ENCODE measurements around the gene YWHAQ. TPM values are rescaled to one million over a fixed set of nuclear protein-coding genes. Genes with fewer than 3 reads are reported as not detected.
A peak's percentile ranks its signal among the peaks of the same experiment; 100 is the strongest.

Gene YWHAQ
- total RNA-seq, 2 experiments from 2014 or later = 191 to 216 TPM

GRCh38 chr2:9652267-9652666 is 21.5 kb upstream of the YWHAQ start:
- H3K4me3 Mint-ChIP-seq = no peak overlapping the region
- peaks cover 20% of the 10 kb centered on the region for H3K27me3 Mint-ChIP-seq
- no peak overlapping the region for H3K27ac Mint-ChIP-seq
- ATAC-seq (ENCODE audit: low read depth) = no peak
- no peaks in the 10 kb centered on the region for H3K36me3 Mint-ChIP-seq
- peaks cover 17% of the 10 kb centered on the region for H3K4me1 Mint-ChIP-seq
- POLR2A ChIA-PET = no interaction called here
- DNase-seq = no peak
- peaks cover 2% of the 10 kb centered on the region for H3K9me3 Mint-ChIP-seq

DNA sequence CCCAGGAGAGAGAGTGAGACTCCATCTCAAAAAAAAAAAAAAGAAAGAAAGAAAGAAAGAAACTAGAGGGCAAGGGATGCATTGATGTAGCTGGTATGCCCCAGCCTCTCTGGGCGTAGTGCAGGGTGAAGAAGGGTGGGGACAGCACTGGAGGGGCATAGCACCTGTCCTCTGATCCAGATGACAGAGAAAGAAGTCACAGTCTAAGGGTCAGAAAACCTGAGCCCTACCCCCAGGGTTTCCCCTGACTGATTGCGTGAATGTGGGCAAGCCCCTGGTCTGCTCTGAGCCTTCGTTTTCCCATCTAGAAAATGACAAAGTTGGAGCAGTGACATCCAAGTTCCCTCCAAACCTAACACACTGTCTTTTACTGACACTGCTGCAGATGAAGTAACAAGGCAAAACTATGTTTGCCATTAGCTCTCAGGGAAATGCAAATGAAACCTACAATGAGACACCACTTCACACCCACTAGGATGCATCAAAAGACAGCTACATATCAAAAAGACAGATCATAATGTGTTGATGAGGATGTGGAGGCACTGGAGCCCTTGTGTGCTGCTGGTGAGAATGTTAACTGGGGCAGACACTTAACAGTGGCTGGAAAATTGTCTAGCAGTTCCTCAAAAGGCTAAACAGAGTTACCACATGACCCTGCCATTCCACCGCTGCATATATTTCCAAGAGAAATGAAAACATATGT is 19.5 kb upstream of the YWHAQ start:
- Mint-ChIP-seq H3K27me3 (peaks cover 16% of the 10 kb centered on the region), H3K36me3 (no peaks in the 10 kb centered on the region), H3K4me1 (peaks cover 11% of the 10 kb centered on the region), H3K27ac (no peak overlapping the region), H3K4me3 (no peak overlapping the region), H3K9me3 (peaks cover 2% of the 10 kb centered on the region)
- ATAC-seq (ENCODE audit: low read depth) (no peak), DNase-seq (no peak)
- POLR2A ChIA-PET = no interaction called here

- ATAC-seq (ENCODE audit: low read depth) (no peak), DNase-seq (no peak)
- no peak overlapping the region for H3K4me3 Mint-ChIP-seq
- no peaks in the 10 kb centered on the region for H3K36me3 Mint-ChIP-seq
- POLR2A ChIA-PET = no interaction called here
- H3K27me3 Mint-ChIP-seq = peaks cover 18% of the 10 kb centered on the region
- no peak overlapping the region for H3K27ac Mint-ChIP-seq
- H3K4me1 Mint-ChIP-seq = peaks cover 11% of the 10 kb centered on the region
- H3K9me3 Mint-ChIP-seq = peaks cover 2% of the 10 kb centered on the region
Measured at GRCh38 chr2:9649261-9649660, 18.5 kb upstream of the YWHAQ start.

GRCh38 chr2:9648821-9649220 is 18.0 kb upstream of the YWHAQ start:
- DNase-seq = no peak
- POLR2A ChIA-PET = no interaction called here
- H3K27ac Mint-ChIP-seq = no peak overlapping the region
- H3K4me3 Mint-ChIP-seq = no peak overlapping the region
- peaks cover 11% of the 10 kb centered on the region for H3K4me1 Mint-ChIP-seq
- H3K9me3 Mint-ChIP-seq = peaks cover 2% of the 10 kb centered on the region
- no peaks in the 10 kb centered on the region for H3K36me3 Mint-ChIP-seq
- ATAC-seq (ENCODE audit: low read depth) = no peak
- peaks cover 14% of the 10 kb centered on the region for H3K27me3 Mint-ChIP-seq

GRCh38 chr2:9647884-9648283 is 17.1 kb upstream of the YWHAQ start:
- no peak for DNase-seq
- Mint-ChIP-seq H3K4me3 (no peak overlapping the region), H3K9me3 (peaks cover 2% of the 10 kb centered on the region), H3K27ac (no peak overlapping the region), H3K36me3 (no peaks in the 10 kb centered on the region), H3K27me3 (peaks cover 10% of the 10 kb centered on the region), H3K4me1 (peaks cover 11% of the 10 kb centered on the region)
- no peak for ATAC-seq (ENCODE audit: low read depth)
- POLR2A ChIA-PET = interaction anchor here (0.6 to 0.8 kb wide), 3 partner anchors 10 to 17 kb away, joined by 3 read pairs; partner anchors contain the start of gene YWHAQ

DNA sequence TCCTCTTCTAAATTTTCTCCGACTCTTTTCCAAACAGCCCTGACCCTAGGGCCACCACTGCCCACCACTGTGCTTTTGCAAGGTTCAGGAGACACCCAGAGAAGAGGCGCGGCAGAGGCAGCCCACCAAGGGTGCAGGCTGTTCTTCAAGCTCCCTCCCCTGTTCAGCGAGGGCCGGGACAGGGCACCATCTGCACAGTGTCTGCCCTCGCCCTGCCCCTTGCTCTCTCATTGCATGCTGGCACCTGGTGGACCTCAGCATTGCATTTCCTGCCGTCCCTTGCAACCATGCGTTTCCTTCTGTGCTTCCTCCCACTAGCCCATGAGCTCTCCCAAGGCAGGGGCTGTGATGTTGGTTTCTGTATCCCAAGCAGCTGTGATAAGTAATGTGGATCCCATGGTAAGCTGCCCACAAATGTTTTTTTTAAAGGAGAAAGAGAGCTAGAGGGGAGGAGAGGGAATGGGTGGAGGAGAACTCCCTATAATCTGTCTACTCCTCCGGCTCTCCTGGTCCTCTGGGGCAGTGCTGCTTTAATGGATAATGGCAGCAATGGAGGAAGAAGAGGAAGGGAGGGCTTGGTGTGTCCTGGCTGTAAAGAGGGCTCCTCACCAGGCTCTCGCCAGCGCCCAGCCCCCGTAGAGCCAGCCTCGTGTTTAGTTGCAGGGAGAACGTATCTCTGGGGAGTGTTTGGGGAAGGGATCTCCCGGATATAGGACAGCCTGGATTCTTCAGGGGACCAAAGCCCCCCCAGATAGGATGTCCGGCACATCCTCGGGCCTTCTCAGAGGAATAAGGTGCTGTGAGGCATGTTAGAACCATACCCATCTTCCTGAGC is 15.6 kb upstream of the YWHAQ start:
- no peak for DNase-seq
- ATAC-seq (ENCODE audit: low read depth) = no peak
- Mint-ChIP-seq H3K27me3 (peaks cover 4% of the 10 kb centered on the region), H3K36me3 (no peaks in the 10 kb centered on the region), H3K9me3 (no peaks in the 10 kb centered on the region), H3K4me1 (peaks cover 15% of the 10 kb centered on the region), H3K4me3 (no peak overlapping the region), H3K27ac (no peak overlapping the region)
- POLR2A ChIA-PET = interaction anchor here (1.0 kb wide), 1 partner anchor 11 kb away, joined by 4 read pairs; no protein-coding TSS in a partner anchor

DNA sequence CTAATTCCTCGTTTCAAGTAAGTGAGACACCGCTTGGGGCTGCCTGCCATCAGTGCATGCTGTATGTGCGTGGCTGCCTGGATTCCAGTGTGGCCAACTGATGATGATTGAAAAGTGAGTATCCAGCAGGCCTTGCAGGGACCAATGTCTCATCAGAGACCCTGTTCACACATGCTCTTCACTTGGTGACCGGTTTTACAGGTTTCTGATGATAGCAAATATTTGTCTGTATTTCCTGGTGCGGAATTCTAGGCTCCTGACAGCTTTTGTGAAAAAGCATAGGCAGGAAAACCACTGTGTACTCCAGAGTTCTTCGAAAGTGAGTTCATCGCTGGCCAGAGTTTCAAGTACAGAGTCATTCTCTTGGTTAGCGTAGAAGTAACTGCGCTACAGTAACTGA is 13.8 kb upstream of the YWHAQ start:
- Mint-ChIP-seq H3K4me3 (no peak overlapping the region), H3K27ac (no peak overlapping the region), H3K9me3 (no peaks in the 10 kb centered on the region), H3K36me3 (no peaks in the 10 kb centered on the region), H3K4me1 (peaks cover 16% of the 10 kb centered on the region), H3K27me3 (peaks cover 4% of the 10 kb centered on the region)
- ATAC-seq (ENCODE audit: low read depth) = no peak
- no peak for DNase-seq
- POLR2A ChIA-PET = no interaction called here

GRCh38 chr2:9644021-9644420 is 13.2 kb upstream of the YWHAQ start:
- POLR2A ChIA-PET = interaction anchor here (1.7 kb wide), 1 partner anchor 13 kb away, joined by 5 read pairs; the partner anchor contains the start of gene YWHAQ
- ATAC-seq (ENCODE audit: low read depth) (no peak), DNase-seq (no peak)
- H3K36me3 Mint-ChIP-seq = no peaks in the 10 kb centered on the region
- no peaks in the 10 kb centered on the region for H3K9me3 Mint-ChIP-seq
- H3K4me3 Mint-ChIP-seq = no peak overlapping the region
- H3K4me1 Mint-ChIP-seq = peaks cover 16% of the 10 kb centered on the region
- H3K27ac Mint-ChIP-seq = no peak overlapping the region
- peaks cover 4% of the 10 kb centered on the region for H3K27me3 Mint-ChIP-seq

- peak overlapping the region; percentile 42 for H3K27ac Mint-ChIP-seq
- peaks cover 6% of the 10 kb centered on the region for H3K27me3 Mint-ChIP-seq
- H3K4me3 Mint-ChIP-seq = peak overlapping the region; percentile 21
- ATAC-seq (ENCODE audit: low read depth) = peak; percentile 60
- H3K36me3 Mint-ChIP-seq = no peaks in the 10 kb centered on the region
- H3K9me3 Mint-ChIP-seq = no peaks in the 10 kb centered on the region
- peaks cover 9% of the 10 kb centered on the region for H3K4me1 Mint-ChIP-seq
- POLR2A ChIA-PET = no interaction called here
- DNase-seq = no peak
Measured at GRCh38 chr2:9641641-9642040, 10.8 kb upstream of the YWHAQ start.

- peaks cover 6% of the 10 kb centered on the region for H3K27me3 Mint-ChIP-seq
- H3K4me1 Mint-ChIP-seq = peaks cover 9% of the 10 kb centered on the region
- no peak overlapping the region for H3K27ac Mint-ChIP-seq
- no peaks in the 10 kb centered on the region for H3K9me3 Mint-ChIP-seq
- H3K4me3 Mint-ChIP-seq = no peak overlapping the region
- POLR2A ChIA-PET = interaction anchor here (1.0 kb wide), 1 partner anchor 18 kb away, joined by 4 read pairs; no protein-coding TSS in a partner anchor
- DNase-seq (no peak), ATAC-seq (ENCODE audit: low read depth) (no peak)
- H3K36me3 Mint-ChIP-seq = no peaks in the 10 kb centered on the region
Measured at GRCh38 chr2:9640403-9641104, 9.8 kb upstream of the YWHAQ start.

DNA sequence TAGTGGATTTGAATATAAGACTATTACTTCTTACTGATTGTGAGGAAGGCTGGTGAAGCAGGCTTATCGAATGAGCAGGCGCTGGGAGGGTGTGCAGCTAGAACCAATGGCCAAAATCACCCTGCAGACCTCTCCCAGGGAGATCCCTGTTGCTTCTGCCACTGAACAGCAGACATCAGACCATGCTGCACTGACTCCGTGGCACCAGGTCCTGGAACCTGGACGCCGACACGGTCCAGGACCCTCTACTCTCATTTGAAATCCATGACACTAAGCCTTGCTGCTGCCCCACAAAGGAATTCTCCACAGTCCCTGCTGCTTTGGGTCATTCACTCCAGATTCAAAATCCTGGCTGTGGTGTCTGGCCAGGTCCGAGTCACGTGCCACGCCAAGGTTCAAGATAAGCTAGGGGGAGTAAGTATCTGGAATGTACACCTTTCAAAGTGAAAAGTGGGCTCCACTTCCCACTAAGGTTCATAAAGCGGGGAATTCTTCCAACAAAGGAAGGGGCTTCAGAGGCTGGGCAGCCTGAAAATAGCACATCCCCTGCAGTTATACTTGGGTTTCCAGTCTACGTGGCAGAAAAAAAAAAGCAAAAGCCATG is 9.0 kb upstream of the YWHAQ start:
- H3K9me3 Mint-ChIP-seq = no peaks in the 10 kb centered on the region
- no peak overlapping the region for H3K27ac Mint-ChIP-seq
- H3K4me3 Mint-ChIP-seq = no peak overlapping the region
- POLR2A ChIA-PET = no interaction called here
- DNase-seq (no peak), ATAC-seq (ENCODE audit: low read depth) (no peak)
- peaks cover 9% of the 10 kb centered on the region for H3K4me1 Mint-ChIP-seq
- no peaks in the 10 kb centered on the region for H3K36me3 Mint-ChIP-seq
- H3K27me3 Mint-ChIP-seq = peaks cover 6% of the 10 kb centered on the region

DNA sequence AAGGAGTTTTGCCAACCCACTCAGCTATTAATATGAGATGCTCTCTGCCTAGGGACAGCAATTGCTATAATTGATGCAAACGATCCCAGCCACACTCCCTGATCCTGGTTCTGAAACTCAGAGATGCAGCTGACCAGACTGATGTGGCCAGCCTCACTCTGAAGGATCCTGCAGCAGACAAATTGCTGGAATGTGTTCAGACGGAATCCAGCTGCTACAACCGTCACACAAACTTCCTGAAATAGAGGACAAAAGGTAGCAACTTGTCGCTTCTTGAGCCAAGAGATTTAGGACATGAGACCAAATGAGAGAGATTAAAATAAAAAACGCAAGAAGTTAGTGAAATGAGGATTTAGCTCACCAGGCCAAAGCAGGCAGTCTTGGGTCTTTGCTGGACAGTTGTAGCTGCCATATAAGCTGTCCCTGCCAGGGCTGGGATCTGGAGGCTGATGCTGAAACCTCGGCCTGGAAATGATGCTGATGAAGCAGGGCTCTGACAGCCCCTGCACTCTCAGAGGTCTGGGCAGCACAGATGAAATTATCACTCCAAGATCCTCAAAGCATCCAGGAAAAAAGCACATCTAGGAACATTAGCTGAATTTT is 8.3 kb upstream of the YWHAQ start:
- ATAC-seq (ENCODE audit: low read depth) = no peak
- peaks cover 9% of the 10 kb centered on the region for H3K27me3 Mint-ChIP-seq
- H3K27ac Mint-ChIP-seq = no peak overlapping the region
- H3K36me3 Mint-ChIP-seq = no peaks in the 10 kb centered on the region
- no peak overlapping the region for H3K4me3 Mint-ChIP-seq
- POLR2A ChIA-PET = interaction anchor here (1.0 kb wide), 1 partner anchor 64 kb away, joined by 4 read pairs; no protein-coding TSS in a partner anchor
- peaks cover 9% of the 10 kb centered on the region for H3K4me1 Mint-ChIP-seq
- no peak for DNase-seq
- no peaks in the 10 kb centered on the region for H3K9me3 Mint-ChIP-seq

DNA sequence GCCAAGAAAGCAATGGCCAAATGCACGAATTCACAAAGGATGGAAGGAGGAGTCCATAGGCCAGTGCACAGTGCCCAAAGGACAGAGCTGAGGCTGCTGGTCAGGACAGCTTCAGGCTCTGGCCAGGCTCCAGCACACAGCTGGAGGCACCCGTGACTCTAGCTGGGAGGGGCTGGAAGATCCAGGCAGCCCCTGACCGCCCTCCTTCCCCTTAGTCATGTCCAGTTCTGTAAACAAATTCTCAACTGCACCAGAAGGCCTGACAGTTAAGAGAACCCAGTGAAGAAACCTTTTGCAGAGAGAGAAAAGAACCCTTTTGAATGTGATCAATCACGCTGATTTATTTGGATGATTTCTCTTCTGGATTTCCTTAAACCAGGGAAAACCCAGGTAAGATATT is 7.7 kb upstream of the YWHAQ start:
- Mint-ChIP-seq H3K4me1 (peaks cover 9% of the 10 kb centered on the region), H3K9me3 (no peaks in the 10 kb centered on the region), H3K4me3 (no peak overlapping the region), H3K27ac (no peak overlapping the region), H3K27me3 (peaks cover 10% of the 10 kb centered on the region), H3K36me3 (no peaks in the 10 kb centered on the region)
- no peak for ATAC-seq (ENCODE audit: low read depth)
- DNase-seq = no peak
- POLR2A ChIA-PET = interaction anchor here (1.0 kb wide), 1 partner anchor 65 kb away, joined by 4 read pairs; no protein-coding TSS in a partner anchor

All from activated naive CD8-positive, alpha-beta T cell treated with anti-CD3 and anti-CD28 coated beads, Interleukin-2, amount 10 ng/mL, durations not matched to agents 7 days and 5 days (primary cell).